ENCODE measurements around the gene ARHGAP42.

ARHGAP42 gene

GRCh38 chr11:100740440-100740839, 53.4 kb downstream of the ARHGAP42 start:
- ATAC-seq, result no peak
- TF ChIP-seq POU6F1 (CRISPR knock-in tag; IDR thresholded peaks at IDR 0.05; ENCODE audit: borderline replicate concordance, low read depth) (no peak), TCF4 (CRISPR knock-in tag; IDR thresholded peaks at IDR 0.05; ENCODE audit: borderline replicate concordance) (no peak), BACH2 (CRISPR knock-in tag; IDR thresholded peaks at IDR 0.05; ENCODE audit: borderline replicate concordance) (no peak), SNAI2 (CRISPR knock-in tag; IDR thresholded peaks at IDR 0.05) (no peak), RARB (CRISPR knock-in tag; IDR thresholded peaks at IDR 0.05) (no peak), CREB5 (CRISPR knock-in tag; IDR thresholded peaks at IDR 0.05; ENCODE audit: low read depth) (no peak), ESRRG (CRISPR knock-in tag; IDR thresholded peaks at IDR 0.05) (no peak), ZFP3 (CRISPR knock-in tag; IDR thresholded peaks at IDR 0.05) (no peak), PPARA (CRISPR knock-in tag; IDR thresholded peaks at IDR 0.05; ENCODE audit: borderline replicate concordance) (no peak), ZC3H10 (CRISPR knock-in tag; IDR thresholded peaks at IDR 0.05) (no peak), ARNTL (CRISPR knock-in tag; IDR thresholded peaks at IDR 0.05; ENCODE audit: borderline replicate concordance, low read depth) (no peak), GLIS3 (CRISPR knock-in tag; IDR thresholded peaks at IDR 0.05) (no peak), TOX (CRISPR knock-in tag; IDR thresholded peaks at IDR 0.05; ENCODE audit: borderline replicate concordance) (no peak), ZFP30 (CRISPR knock-in tag; IDR thresholded peaks at IDR 0.05) (no peak), ZNF70 (CRISPR knock-in tag; IDR thresholded peaks at IDR 0.05) (no peak)

- no peak for TF ChIP-seq GLIS3 (CRISPR knock-in tag; IDR thresholded peaks at IDR 0.05)
- no peak for TF ChIP-seq ZC3H10 (CRISPR knock-in tag; IDR thresholded peaks at IDR 0.05)
- TF ChIP-seq TCF4 (CRISPR knock-in tag; IDR thresholded peaks at IDR 0.05; ENCODE audit: borderline replicate concordance), result no peak
- TF ChIP-seq ESRRG (CRISPR knock-in tag; IDR thresholded peaks at IDR 0.05), result no peak
- no peak for TF ChIP-seq CSRNP3 (CRISPR knock-in tag; IDR thresholded peaks at IDR 0.05)
- TF ChIP-seq PATZ1 (CRISPR knock-in tag; IDR thresholded peaks at IDR 0.05; ENCODE audit: borderline replicate concordance), result no peak
- TF ChIP-seq ZNF70 (CRISPR knock-in tag; IDR thresholded peaks at IDR 0.05), result no peak
- no peak for TF ChIP-seq PPARA (CRISPR knock-in tag; IDR thresholded peaks at IDR 0.05; ENCODE audit: borderline replicate concordance)
- no peak for TF ChIP-seq ISL1 (CRISPR knock-in tag; IDR thresholded peaks at IDR 0.05)
- no peak for TF ChIP-seq TOX (CRISPR knock-in tag; IDR thresholded peaks at IDR 0.05; ENCODE audit: borderline replicate concordance)
- TF ChIP-seq ZNF565 (CRISPR knock-in tag; conservative IDR thresholded peaks at IDR 0.05; ENCODE audit: low read depth), result no peak
- no peak for TF ChIP-seq TSHZ2 (CRISPR knock-in tag; IDR thresholded peaks at IDR 0.05)
- ATAC-seq, result no peak
Observed at GRCh38 chr11:100741866-100742625, 55.0 kb downstream of the ARHGAP42 start.

- no peak for ATAC-seq
- TF ChIP-seq POU6F1 (CRISPR knock-in tag; IDR thresholded peaks at IDR 0.05; ENCODE audit: borderline replicate concordance, low read depth) (no peak), ZFP30 (CRISPR knock-in tag; IDR thresholded peaks at IDR 0.05) (no peak), ZC3H10 (CRISPR knock-in tag; IDR thresholded peaks at IDR 0.05) (no peak), ZFP3 (CRISPR knock-in tag; IDR thresholded peaks at IDR 0.05) (no peak), PPARA (CRISPR knock-in tag; IDR thresholded peaks at IDR 0.05; ENCODE audit: borderline replicate concordance) (no peak), BACH2 (CRISPR knock-in tag; IDR thresholded peaks at IDR 0.05; ENCODE audit: borderline replicate concordance) (no peak), TOX (CRISPR knock-in tag; IDR thresholded peaks at IDR 0.05; ENCODE audit: borderline replicate concordance) (no peak)
Observed at GRCh38 chr11:100746448-100746847, 59.4 kb downstream of the ARHGAP42 start.
